PC-3 (cell line): Measurements from ENCODE around the gene ACO2.
"Not testable (repeated sequence)": the region's sequence is repeated elsewhere in the genome, so short reads cannot be mapped to it uniquely, and the experiment has no call there.

Source experiments
- CTCF ChIP-seq: fragments of 300-600 bp; sonication (generic); conservative IDR thresholded peaks from 2 replicates; pipeline ENCODE4 v1.5.1; 2017; ENCODE audit warnings: antibody characterized with exemption, low read depth, mild to moderate bottlenecking, low read length
- EZH2 ChIP-seq: fragments of 300-600 bp; sonication (generic); IDR thresholded peaks from one replicate; pipeline ENCODE4 v1.6.1; 2017; ENCODE audit warnings: antibody characterized with exemption, mild to moderate bottlenecking, low read length; ENCODE audit not compliant: unreplicated experiment

GRCh38 chr22:41433480-41433879 lies 35.4 kb upstream of the ACO2 start:
- TF ChIP-seq EZH2, CTCF: not testable (repeated sequence)
